GM21737 (cell line): ENCODE measurements around the gene GAGE12D.
"Not testable (repeated sequence)": the region's sequence is repeated elsewhere in the genome, so short reads cannot be mapped to it uniquely, and the experiment has no call there.

Experiments used
- ATAC-seq: cut with Tn5 transposase; IDR thresholded peaks from one replicate; pipeline ENCODE4 v1.9.1; 2021; ENCODE audit warnings: mild to moderate bottlenecking, moderate library complexity; ENCODE audit not compliant: unreplicated experiment

The GAGE12D gene

GRCh38 chrX:49541433-49541832 lies at the start of gene GAGE12D:
GAGE12D (plus strand) TSS chrX:49541733; CDS start chrX:49542888, 1,155 bp downstream.
- not testable (repeated sequence) for ATAC-seq

GRCh38 chrX:49531877-49532276 lies 9.7 kb upstream of the GAGE12D start, which contains the start of gene GAGE12C:
GAGE12C (plus strand) TSS chrX:49532177; CDS start chrX:49533332, 1,155 bp downstream.
- not testable (repeated sequence) for ATAC-seq

GRCh38 chrX:49550989-49551388 lies 9.5 kb downstream of the GAGE12D start, which contains the start of gene GAGE12E:
GAGE12E (plus strand) TSS chrX:49551289; CDS start chrX:49552444, 1,155 bp downstream.
- ATAC-seq = not testable (repeated sequence)

- ATAC-seq = not testable (repeated sequence)
Measured at GRCh38 chrX:49560542-49560941, 19.0 kb downstream of the GAGE12D start, which contains the start of gene GAGE12F. GAGE12F (plus strand) TSS chrX:49560842; CDS start chrX:49561997, 1,155 bp downstream.

- not testable (repeated sequence) for ATAC-seq
Measured at GRCh38 chrX:49568728-49569127, 27.2 kb downstream of the GAGE12D start.

GRCh38 chrX:49569152-49569551 lies 27.6 kb downstream of the GAGE12D start:
- ATAC-seq = not testable (repeated sequence)

- ATAC-seq = not testable (repeated sequence)
Measured at GRCh38 chrX:49570100-49570499, 28.6 kb downstream of the GAGE12D start, which contains the start of gene GAGE12G. GAGE12G (plus strand) TSS chrX:49570400; CDS start chrX:49571555, 1,155 bp downstream.

GRCh38 chrX:49579649-49580048 lies 38.1 kb downstream of the GAGE12D start, which contains the start of gene GAGE12H:
GAGE12H (plus strand) TSS chrX:49579949; CDS start chrX:49581104, 1,155 bp downstream.
- ATAC-seq = not testable (repeated sequence)

GRCh38 chrX:49589196-49589595 lies 47.7 kb downstream of the GAGE12D start, which contains the start of gene GAGE2A:
GAGE2A (plus strand) TSS chrX:49589496; CDS start chrX:49590651, 1,155 bp downstream.
- not testable (repeated sequence) for ATAC-seq

- ATAC-seq = not testable (repeated sequence)
Measured at GRCh38 chrX:49589769-49590478, 48.4 kb downstream of the GAGE12D start.

- ATAC-seq = not testable (repeated sequence)
Measured at GRCh38 chrX:49590488-49590887, 49.0 kb downstream of the GAGE12D start.
